Muscle of arm (tissue), 12 donors: Measurements from ENCODE around the gene PDAP1. TPM values are rescaled to one million over a fixed set of nuclear protein-coding genes. Genes with fewer than 3 reads are reported as not detected.
A peak's percentile ranks its signal among the peaks of the same experiment; 100 is the strongest.
"Not testable (repeated sequence)": the region's sequence is repeated elsewhere in the genome, so short reads cannot be mapped to it uniquely, and the experiment has no call there.

ENCODE experiments used
- DNase-seq: peaks from one replicate; pipeline ENCODE4 v3.0.0-alpha.2; 2013
- polyA plus RNA-seq, 12 donors: library from polyadenylated mRNA; unstranded; fragments of 120-200 nt; gene quantifications; one replicate each; pipeline ENCODE4 v1.2.1, GENCODE V29; 2013; ENCODE audit not compliant: insufficient read length in 12 of 12

PDAP1 gene
- polyA plus RNA-seq, 12 donors, result 89.0 to 139 (median 109) TPM; not detected in 1

GRCh38 chr7:99431756-99432540 lies 23.6 kb upstream of the PDAP1 start:
- DNase-seq, result not testable (repeated sequence)

DNA sequence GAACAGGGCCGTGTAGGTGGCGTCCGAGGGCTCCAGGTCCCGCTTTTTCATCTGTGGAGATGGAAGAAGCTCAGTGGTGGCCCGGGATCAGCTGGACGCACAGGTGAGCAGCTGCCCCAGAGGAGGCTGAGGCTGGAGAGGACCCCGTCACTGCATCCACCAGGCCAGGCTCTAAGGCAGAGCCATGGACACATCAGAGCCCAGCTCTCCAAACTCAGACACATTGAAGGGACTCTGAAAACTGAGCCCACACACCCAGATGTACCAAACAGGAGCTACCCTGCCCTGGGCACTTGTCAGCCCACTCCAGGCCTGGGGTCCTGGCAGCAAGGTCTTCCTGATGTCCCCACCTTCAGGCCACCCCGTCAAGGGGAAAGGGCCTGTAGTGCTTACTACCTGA lies 21.4 kb upstream of the PDAP1 start:
- no peak for DNase-seq

- DNase-seq, result no peak
Measured at GRCh38 chr7:99428972-99429566, 20.7 kb upstream of the PDAP1 start.

DNA sequence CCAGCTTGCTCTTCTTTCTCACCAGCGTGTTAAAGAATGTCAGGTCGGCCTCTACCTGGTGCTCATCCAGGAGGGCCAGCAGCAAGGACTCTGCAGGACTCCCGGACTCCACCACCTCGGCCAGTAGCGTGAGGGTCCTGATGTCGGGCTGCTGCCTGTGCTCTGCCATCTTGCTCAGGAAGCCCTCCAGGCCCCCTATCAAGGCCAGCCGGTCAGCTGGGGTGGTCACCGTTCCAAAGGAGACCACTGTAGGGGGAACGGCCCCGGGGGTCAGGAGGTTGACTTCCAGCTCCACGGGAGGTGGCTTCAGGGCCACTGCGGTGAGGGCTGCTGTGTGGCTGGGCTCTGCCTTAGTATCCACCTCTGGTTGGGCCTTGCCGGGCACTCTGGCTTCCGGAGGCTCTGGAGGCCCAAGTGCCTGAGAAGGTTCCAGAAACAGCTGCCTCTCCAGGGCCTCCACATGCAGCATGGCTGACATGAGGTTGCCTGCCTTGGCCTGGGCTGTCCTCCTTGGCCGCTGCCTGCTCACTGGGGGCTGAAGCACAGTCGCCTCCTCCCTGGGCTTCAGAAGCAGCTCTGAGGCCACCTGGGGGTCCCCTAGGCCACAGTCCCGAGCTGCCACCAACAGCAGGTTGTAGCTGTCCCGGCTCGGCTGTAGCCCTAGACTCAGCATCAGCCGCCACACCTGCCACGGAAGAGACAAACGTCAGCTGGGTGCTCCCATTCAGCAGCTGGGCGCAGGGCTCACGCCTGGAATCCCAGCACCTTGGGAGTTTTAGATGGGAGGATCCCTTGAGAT lies 16.7 kb upstream of the PDAP1 start:
- DNase-seq, result no peak

DNA sequence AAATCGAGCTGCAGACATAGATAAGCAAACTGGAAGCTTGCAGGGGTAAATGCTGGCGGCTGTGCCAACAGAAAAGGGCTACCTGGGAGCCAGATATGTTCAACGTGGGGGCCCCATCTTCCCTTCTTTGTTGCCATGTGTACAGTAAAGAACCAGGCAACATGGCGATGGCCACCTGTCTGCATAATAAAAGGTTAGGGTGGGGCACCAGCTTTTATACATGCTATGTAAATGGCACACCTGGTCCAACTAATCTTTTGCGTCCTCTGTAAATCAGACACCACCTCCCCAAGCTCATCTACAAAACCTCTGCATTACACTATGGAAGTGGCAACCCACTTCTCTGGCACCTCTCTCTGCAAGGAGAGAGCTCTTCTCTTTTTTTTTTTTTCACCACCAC lies 14.2 kb upstream of the PDAP1 start:
- no peak for DNase-seq

GRCh38 chr7:99422186-99422585 lies 13.8 kb upstream of the PDAP1 start:
- DNase-seq, result no peak

DNA sequence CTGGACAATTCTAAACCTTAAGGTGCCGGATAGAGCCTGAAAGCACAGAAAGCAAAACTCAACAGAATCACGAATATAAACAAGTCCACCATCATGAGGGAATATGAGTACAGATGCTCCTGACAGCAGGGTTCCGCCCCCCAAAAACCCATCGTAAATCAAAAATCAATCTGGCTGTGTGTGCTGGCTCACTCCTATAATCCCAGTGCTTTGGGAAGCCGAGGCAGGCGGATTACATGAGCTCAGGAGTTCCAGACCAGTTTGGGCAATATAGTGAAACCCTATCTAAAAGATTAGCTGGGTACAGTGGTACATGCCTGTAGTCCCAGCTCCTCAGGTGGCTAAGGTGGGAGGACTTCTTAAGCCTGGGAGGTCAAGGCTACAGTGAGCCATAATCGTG lies 12.6 kb upstream of the PDAP1 start:
- no peak for DNase-seq

DNA sequence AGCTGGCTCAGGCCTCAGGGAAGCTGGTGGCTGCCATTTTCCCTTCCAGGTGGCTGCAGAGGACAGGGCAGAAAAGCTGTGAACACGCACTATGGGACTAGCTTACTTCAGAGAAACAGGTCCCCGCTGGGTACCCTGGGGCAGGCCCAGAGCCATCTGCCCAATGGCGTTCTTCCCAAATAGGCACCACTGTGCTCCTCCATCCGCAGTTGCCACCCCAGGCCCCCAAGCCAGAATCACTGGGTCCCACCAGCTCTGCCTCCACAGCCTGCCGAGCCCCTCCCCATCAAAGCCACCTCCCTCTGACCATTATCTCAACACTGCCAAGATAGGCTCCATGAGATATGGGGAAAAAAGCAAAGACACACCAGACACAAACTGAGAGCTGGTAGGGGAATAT lies 11.8 kb upstream of the PDAP1 start:
- no peak for DNase-seq

- no peak for DNase-seq
Measured at GRCh38 chr7:99419323-99420021, 11.1 kb upstream of the PDAP1 start.

DNA sequence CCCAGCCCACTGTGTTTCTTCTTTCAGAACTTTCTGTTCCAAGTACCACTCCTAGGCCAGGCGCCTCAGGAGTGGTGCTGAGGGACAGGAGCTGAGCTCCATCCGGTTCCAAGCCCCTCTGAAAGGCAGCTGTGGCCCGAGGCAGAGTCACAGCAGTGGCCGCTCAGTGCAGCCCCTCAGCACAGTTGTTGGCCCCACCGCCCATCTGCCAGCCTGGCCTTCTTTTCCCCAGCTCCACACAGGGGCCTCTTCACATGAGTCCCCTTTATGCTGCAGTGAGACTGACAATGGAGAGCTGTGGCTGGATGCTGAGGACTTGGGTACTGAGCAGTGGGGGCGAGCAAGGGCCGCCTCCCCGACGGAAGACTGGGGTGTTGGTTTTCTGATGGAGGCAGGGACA lies 9.9 kb upstream of the PDAP1 start:
- no peak for DNase-seq

DNA sequence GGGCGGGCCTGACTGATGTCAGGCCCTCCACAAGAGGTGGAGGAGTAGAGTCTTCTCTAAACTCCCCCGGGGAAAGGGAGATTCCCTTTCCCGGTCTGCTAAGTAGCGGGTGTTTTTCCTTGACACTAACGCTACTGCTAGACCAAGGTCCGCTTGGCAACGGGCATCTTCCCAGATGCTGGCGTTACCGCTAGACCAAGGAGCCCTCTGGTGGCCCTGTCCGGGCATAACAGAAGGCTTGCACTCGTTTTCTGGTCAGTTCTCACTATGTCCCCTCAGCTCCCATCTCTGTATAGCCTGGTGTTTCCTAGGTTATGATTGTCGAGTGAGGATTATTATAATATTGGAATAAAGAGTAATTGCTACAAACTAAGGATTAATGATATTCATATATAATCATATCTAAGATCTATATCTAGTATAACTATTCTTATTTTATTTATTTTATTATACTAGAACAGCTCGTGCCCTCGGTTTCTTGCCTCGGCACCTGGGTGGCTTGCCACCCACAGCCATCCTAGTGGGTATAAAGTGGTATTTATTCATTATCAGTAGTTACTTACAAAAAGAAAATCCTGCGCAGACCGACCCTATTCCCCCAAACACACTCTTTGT lies 7.2 kb upstream of the PDAP1 start:
- peak; percentile 29 for DNase-seq

DNA sequence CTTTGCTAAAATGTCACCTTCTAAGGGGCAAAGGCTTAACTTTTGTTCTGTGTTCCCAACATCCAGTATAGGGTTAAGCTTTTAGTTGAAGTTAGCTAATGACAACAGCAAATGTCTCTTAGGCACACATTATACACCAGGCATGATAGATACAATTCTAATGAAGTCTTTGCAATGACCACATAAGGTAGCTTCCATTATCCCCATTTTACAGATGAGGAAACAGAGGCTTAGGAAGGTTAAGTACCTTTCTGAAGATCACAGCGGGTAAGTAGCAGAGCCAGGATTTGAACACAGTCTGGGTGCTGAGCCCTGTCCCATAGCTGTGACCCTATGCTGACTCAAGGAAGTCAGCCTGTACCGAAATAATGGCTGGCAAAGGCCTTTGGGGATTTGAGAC lies 2.2 kb upstream of the PDAP1 start:
- no peak for DNase-seq

DNA sequence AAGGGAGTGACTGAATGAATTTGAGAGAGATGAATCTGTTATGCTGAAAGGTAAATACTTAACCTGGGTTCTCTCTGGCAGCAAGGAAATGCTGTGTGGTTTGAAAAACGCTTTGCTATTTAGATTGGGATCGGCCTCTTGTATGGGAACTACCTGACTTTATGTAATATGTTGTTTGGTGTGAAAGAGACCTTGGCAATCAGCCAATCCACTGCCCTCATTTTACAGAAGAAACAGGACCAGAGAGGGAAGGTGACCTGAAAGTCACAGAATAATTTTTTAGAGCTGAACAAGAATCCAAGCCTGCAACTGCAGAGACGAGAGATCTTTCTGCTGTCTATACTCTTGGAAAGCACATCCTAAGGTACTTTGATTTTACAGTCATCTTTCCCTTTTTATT lies 1.4 kb upstream of the PDAP1 start:
- DNase-seq, result no peak

DNA sequence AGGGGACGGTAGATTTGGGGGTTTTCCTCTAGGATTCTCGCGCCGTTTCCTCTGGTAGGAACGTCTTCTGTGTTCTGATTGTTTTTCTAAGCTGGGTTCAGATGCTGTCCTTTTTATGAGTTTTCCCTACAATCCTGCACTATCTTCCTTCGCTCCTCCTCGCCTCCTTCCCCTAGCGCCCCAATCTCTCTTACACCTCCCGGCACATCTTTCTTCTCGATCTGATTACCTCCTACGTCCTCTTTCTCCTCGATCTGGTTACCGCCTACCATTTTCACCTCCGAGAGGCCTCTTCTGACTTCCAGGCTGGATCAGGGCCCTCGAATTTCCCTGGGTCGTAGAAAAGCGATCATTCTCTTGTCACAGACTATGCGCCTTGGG lies 785 bp upstream of the PDAP1 start:
- no peak for DNase-seq

- peak; percentile 55 for DNase-seq
Measured at GRCh38 chr7:99407872-99408378, 472 bp downstream of the PDAP1 start.

- DNase-seq, result no peak
Measured at GRCh38 chr7:99406557-99406956, 1.8 kb downstream of the PDAP1 start.

GRCh38 chr7:99404977-99405320 lies 3.4 kb downstream of the PDAP1 start:
- no peak for DNase-seq

GRCh38 chr7:99404235-99404976 lies 4.0 kb downstream of the PDAP1 start:
- no peak for DNase-seq

- no peak for DNase-seq
Measured at GRCh38 chr7:99403764-99404163, 4.6 kb downstream of the PDAP1 start.

GRCh38 chr7:99402854-99403253 lies 5.5 kb downstream of the PDAP1 start:
- no peak for DNase-seq

GRCh38 chr7:99399597-99399996 lies 8.8 kb downstream of the PDAP1 start:
- DNase-seq, result no peak
